Mucosa of rectum (tissue), 2 donors: Measurements from ENCODE around the gene ECI1.
"Not testable (repeated sequence)": the region's sequence is repeated elsewhere in the genome, so short reads cannot be mapped to it uniquely, and the experiment has no call there.

Source experiments
- H3K27ac ChIP-seq, 2 donors: one replicate each; pipeline ENCODE4 v1.7.0; 2013; ENCODE audit warnings: inconsistent platforms in 2 of 2, low read depth in 2 of 2, low read length in 2 of 2
- H3K27me3 ChIP-seq, 2 donors: one replicate each; pipeline ENCODE4 v1.7.0; 2013; ENCODE audit warnings: low read length in 2 of 2; ENCODE audit not compliant: control insufficient read depth in 2 of 2, insufficient read depth in 2 of 2
- H3K36me3 ChIP-seq, 2 donors: one replicate each; pipeline ENCODE4 v1.7.0; 2013; ENCODE audit warnings: low read length in 2 of 2; ENCODE audit not compliant: control insufficient read depth in 2 of 2, insufficient read depth in 2 of 2
- H3K4me1 ChIP-seq, 2 donors: one replicate each; pipeline ENCODE4 v1.7.0; 2013; ENCODE audit warnings: low read length in 2 of 2, mild to moderate bottlenecking in 1 of 2; ENCODE audit not compliant: control insufficient read depth in 2 of 2, insufficient read depth in 2 of 2
- H3K4me3 ChIP-seq, 2 donors: one replicate each; pipeline ENCODE4 v1.7.0; 2013; ENCODE audit warnings: low read length in 2 of 2
- H3K9ac ChIP-seq, 2 donors: one replicate each; pipeline ENCODE4 v1.7.0; 2013; ENCODE audit warnings: low read length in 2 of 2, low read depth in 1 of 2, mild to moderate bottlenecking in 1 of 2
- H3K9me3 ChIP-seq, 2 donors: one replicate each; pipeline ENCODE4 v1.7.0; 2013; ENCODE audit warnings: low read length in 2 of 2; ENCODE audit not compliant: control insufficient read depth in 2 of 2
- donor health status: healthy.
- donor health status: Normal muscosa, but diverticular disease.

ECI1 gene

GRCh38 chr16:2253293-2253692 lies 1.9 kb upstream of the ECI1 start:
- Histone ChIP-seq H3K4me1 (peaks cover 11 to 16% of the 10 kb centered on the region in 2 donors), H3K9me3 (no peaks in the 10 kb centered on the region), H3K36me3 (peaks cover 43 to 45% of the 10 kb centered on the region in 2 donors), H3K4me3 (no peak overlapping the region), H3K27ac (no peak overlapping the region), H3K27me3 (no peaks in the 10 kb centered on the region), H3K9ac (no peak overlapping the region)

- H3K36me3 ChIP-seq = peaks cover 38 to 43% of the 10 kb centered on the region in 2 donors
- no peaks in the 10 kb centered on the region for H3K9me3 ChIP-seq
- no peaks in the 10 kb centered on the region for H3K27me3 ChIP-seq
- peaks cover 11 to 16% of the 10 kb centered on the region in 2 donors for H3K4me1 ChIP-seq
- H3K27ac ChIP-seq = no peak overlapping the region
- no peak overlapping the region for H3K9ac ChIP-seq
- H3K4me3 ChIP-seq = no peak overlapping the region
Measured at GRCh38 chr16:2252806-2253148, 1.4 kb upstream of the ECI1 start.

- Histone ChIP-seq H3K27me3 (no peaks in the 10 kb centered on the region), H3K27ac (peak overlapping the region; percentile 89), H3K9ac (peak overlapping the region; percentile 80 to 84), H3K4me3 (peak overlapping the region; percentile 78 to 83), H3K9me3 (no peaks in the 10 kb centered on the region), H3K36me3 (peaks cover 28 to 34% of the 10 kb centered on the region in 2 donors), H3K4me1 (peaks cover 11 to 16% of the 10 kb centered on the region in 2 donors)
Measured at GRCh38 chr16:2250652-2251295, 613 bp downstream of the ECI1 start.

GRCh38 chr16:2246301-2246885 lies 5.0 kb downstream of the ECI1 start:
- peaks cover 3 to 9% of the 10 kb centered on the region in 2 donors for H3K4me1 ChIP-seq
- no peak overlapping the region for H3K9ac ChIP-seq
- H3K27ac ChIP-seq = no peak overlapping the region
- H3K36me3 ChIP-seq = peaks cover 26 to 44% of the 10 kb centered on the region in 2 donors
- H3K27me3 ChIP-seq = no peaks in the 10 kb centered on the region
- no peak overlapping the region for H3K4me3 ChIP-seq
- H3K9me3 ChIP-seq = no peaks in the 10 kb centered on the region

GRCh38 chr16:2244926-2245795 lies 6.2 kb downstream of the ECI1 start:
- Histone ChIP-seq H3K4me1 (peaks cover under 1 to 3% of the 10 kb centered on the region in 2 donors), H3K9me3 (no peaks in the 10 kb centered on the region), H3K27me3 (no peaks in the 10 kb centered on the region), H3K27ac (no peak overlapping the region), H3K4me3 (no peak overlapping the region), H3K9ac (no peak overlapping the region), H3K36me3 (peaks cover 26 to 44% of the 10 kb centered on the region in 2 donors)

GRCh38 chr16:2244301-2244700 lies 7.1 kb downstream of the ECI1 start:
- H3K4me3 ChIP-seq = no peak overlapping the region
- H3K27me3 ChIP-seq = no peaks in the 10 kb centered on the region
- H3K4me1 ChIP-seq = no peaks in the 10 kb centered on the region
- H3K27ac ChIP-seq = no peak overlapping the region
- H3K9ac ChIP-seq = no peak overlapping the region
- peaks cover 26 to 44% of the 10 kb centered on the region in 2 donors for H3K36me3 ChIP-seq
- no peaks in the 10 kb centered on the region for H3K9me3 ChIP-seq

GRCh38 chr16:2243781-2244180 lies 7.6 kb downstream of the ECI1 start:
- Histone ChIP-seq H3K4me3 (no peak overlapping the region), H3K27me3 (no peaks in the 10 kb centered on the region), H3K9me3 (no peaks in the 10 kb centered on the region), H3K4me1 (no peaks in the 10 kb centered on the region), H3K27ac (no peak overlapping the region), H3K36me3 (peaks cover 26 to 44% of the 10 kb centered on the region in 2 donors), H3K9ac (no peak overlapping the region)

- Histone ChIP-seq H3K4me3 (no peak overlapping the region), H3K36me3 (peaks cover 26 to 41% of the 10 kb centered on the region in 2 donors)
Measured at GRCh38 chr16:2243031-2243528, 8.3 kb downstream of the ECI1 start.

GRCh38 chr16:2242598-2242997 lies 8.8 kb downstream of the ECI1 start:
- Histone ChIP-seq H3K4me1 (no peaks in the 10 kb centered on the region), H3K9ac (no peak overlapping the region), H3K9me3 (no peaks in the 10 kb centered on the region), H3K27me3 (peaks cover 3 to 6% of the 10 kb centered on the region in 2 donors), H3K27ac (no peak overlapping the region), H3K36me3 (peaks cover 26 to 41% of the 10 kb centered on the region in 2 donors), H3K4me3 (no peak overlapping the region)

More at GRCh38 chr16:2243031-2243528, 8.3 kb downstream of the ECI1 start:
- H3K27me3 ChIP-seq = peaks cover 0 to under 1% of the 10 kb centered on the region in 2 donors
- no peak overlapping the region for H3K9ac ChIP-seq
- no peaks in the 10 kb centered on the region for H3K4me1 ChIP-seq
- no peak overlapping the region for H3K27ac ChIP-seq
- no peaks in the 10 kb centered on the region for H3K9me3 ChIP-seq

GRCh38 chr16:2240331-2240730 lies 11.1 kb downstream of the ECI1 start:
- Histone ChIP-seq H3K4me1 (peaks cover 11 to 12% of the 10 kb centered on the region in 2 donors), H3K27me3 (peaks cover 9 to 17% of the 10 kb centered on the region in 2 donors), H3K36me3 (peaks cover 17 to 30% of the 10 kb centered on the region in 2 donors)
- not testable (repeated sequence) for H3K9me3 ChIP-seq, H3K9ac ChIP-seq, H3K4me3 ChIP-seq, H3K27ac ChIP-seq
